HTR-8/SVneo (cell line): Measurements from ENCODE around the gene FDX1.

Experiments used
- DNase-seq: peaks from one replicate; pipeline ENCODE4 v3.0.0; 2011; ENCODE audit warnings: low spot score, mixed read lengths; ENCODE audit not compliant: insufficient read length
- FAIRE-seq: peaks from 2 replicates; lab custom pipeline; 2011; peaks lifted over from hg19 to GRCh38; lab: Jason Lieb, UNC

FDX1 gene

DNA sequence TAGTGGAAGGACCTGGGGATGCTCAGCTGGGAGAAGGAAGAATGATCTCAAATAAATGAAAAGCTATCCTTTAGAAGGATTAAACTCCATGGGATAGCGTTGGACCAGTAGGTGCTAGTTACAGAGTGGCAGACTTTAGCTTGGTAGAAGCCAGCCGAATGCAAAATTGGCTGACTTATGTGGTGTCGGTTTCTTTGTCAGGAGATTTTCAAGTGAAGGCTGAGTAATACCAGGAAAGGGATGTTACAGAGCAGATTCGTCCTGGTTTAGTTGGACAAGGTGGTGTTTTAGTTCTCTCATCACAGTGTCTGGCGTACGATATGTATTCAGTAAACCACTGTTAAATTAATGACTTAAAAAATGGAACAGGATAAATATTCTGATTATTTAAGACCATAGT, 26.0 kb downstream of the FDX1 start:
- no peak for DNase-seq
- FAIRE-seq: no peak

DNA sequence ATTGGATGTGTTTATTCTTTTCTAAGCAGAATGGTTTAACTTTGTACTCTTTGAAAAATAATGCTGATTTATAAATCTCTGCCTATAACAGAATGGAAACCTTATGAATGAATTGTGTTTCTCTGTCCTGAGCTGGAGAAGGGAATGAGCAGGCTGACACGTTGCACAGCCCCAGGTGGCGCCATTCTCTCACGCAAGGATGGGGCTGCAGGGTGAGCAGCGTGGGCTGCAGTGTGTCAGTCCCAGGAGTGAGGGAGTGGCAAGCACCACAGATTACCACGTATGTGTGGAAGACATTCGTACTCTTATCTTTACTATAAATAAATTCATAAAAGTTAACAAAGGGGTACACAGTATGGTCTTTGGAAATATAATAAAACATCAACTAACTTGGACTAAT, 33.4 kb downstream of the FDX1 start:
- FAIRE-seq: peak; percentile 72
- no peak for DNase-seq

DNA sequence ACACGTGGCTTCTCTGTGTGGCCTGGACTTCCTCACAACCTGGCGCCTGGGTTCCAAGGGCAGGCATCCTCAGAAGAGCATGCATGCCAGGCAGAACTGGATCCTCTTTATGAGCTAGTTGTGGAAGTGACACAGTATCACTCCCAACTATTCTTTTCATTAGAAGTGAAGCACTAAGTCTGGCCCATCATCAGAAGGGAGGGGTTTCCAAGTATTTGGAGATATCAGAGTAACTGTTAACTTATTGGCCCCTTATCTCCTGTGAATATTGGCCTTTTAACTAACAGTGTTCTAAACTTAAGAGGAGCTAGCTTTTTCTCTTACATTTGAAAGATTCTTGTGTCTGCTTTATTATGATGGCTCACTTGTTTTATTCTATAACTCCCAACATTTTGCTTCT, 35.5 kb downstream of the FDX1 start:
- no peak for FAIRE-seq
- no peak for DNase-seq

DNA sequence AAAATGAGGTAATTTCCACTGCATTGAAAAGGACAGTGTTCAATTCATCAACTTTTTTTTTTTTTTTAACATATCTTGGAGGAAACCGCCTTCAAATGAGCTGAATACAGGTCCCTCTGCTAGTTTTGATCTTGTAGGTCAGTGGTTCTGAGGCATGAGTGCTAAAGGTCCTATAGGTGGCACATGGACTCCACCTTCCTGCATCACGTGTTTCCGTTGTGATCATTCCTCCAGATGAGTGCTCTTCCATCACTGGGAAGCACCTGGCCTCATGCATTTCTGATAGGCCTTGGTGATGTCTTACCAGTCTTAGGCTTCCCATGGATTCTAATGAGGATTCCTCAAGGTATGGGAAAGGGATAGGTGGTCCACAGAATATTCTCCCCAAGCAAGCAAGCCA, 37.8 kb downstream of the FDX1 start:
- no peak for FAIRE-seq
- no peak for DNase-seq

DNA sequence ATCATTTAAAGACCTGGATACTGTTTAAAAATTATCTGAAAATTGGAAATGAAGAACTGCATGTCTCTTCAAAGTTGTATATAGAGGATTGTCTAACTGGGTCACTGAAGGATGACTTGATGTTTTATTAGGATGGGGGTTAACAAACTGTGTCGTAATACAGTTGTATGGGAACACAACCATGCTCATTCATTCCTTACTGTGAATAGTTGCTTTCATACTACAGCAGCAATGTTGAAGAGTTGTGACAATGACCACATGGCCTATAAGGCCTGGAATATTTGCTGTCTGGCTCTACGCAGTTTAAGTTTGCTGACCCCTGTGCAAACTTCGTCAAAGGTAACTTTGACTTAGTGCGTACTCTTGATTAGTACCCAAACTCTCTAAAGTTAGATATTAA, 38.4 kb downstream of the FDX1 start:
- peak; percentile 26 for FAIRE-seq

DNA sequence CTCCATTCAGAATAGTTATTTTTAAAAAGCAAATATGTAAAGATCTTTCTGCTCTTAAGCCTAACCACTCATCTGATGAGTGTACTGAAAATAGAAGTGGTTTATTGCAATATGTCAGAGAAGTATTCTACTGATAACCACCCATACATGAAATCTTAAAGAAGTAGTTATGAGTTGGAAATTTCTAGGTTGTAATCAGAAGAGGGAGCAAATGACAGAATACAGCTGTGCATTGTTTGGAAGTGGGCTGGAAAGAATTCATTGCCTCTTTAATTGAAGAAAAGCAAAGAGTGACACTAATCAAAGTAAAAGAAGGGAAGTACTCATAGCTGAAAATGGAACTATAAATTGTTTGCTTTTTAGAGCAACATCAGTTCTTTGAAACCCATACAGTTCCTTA, 39.4 kb downstream of the FDX1 start:
- DNase-seq (no peak), FAIRE-seq (no peak)

More for the DNA sequence above, 38.4 kb downstream of the FDX1 start:
- DNase-seq: no peak

DNA sequence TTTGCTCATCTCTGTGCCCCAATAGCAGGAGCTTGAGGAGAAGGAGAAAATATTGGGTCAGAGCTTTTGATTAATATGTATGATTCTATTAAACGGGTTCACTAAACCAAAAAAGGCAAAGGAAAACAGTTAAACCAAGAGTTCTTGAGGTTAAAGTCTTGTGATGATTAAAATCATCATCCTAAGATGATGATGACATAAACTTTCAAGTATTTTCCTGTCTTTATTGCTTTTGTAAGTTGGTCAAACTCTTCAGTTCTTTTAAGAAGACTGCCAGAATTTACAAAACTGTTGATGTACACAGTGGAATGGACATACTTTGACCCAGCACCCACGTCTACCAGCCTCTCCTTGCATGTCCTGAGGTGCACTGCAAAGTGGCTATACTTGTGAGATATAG, 41.0 kb downstream of the FDX1 start:
- no peak for FAIRE-seq

DNA sequence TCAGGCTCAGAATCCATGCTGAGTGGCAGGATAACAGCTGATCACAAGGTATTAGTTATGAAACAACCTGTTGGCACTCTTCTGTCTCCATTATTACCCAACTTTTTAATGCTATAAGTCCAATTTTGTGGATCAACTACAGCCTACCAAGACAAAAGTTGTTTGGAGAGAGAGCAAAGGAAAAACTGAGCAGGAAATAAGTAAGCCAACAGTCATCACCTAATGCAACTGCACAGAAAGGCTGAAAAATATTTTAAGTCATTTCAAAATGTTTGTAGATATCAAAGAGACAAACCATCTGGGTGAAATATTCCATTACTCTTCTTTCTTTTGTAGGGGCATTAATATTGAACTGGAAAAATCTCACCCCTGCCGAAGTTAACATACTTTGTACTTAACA, 41.6 kb downstream of the FDX1 start:
- no peak for FAIRE-seq
- no peak for DNase-seq

More for the DNA sequence above, 41.0 kb downstream of the FDX1 start:
- no peak for DNase-seq

DNA sequence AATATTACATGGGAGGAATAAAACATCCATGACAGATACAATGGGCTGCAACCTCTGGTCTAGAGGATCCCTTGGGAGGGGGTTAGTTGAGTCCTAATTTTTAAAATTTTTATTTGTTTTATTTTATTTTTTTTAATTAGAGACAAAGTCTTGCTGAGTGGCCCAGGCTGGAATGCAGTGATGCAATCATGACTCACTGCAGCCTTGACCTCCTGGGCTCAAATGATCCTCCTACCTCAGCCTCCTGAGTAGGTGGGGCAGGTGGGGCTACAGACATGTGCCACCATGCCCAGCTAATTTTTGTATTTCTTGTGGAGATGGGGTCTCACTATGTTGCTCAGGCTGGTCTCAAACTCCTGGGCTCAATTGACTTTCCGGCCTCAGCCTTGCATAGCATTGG, 43.1 kb downstream of the FDX1 start:
- FAIRE-seq: no peak
- no peak for DNase-seq

DNA sequence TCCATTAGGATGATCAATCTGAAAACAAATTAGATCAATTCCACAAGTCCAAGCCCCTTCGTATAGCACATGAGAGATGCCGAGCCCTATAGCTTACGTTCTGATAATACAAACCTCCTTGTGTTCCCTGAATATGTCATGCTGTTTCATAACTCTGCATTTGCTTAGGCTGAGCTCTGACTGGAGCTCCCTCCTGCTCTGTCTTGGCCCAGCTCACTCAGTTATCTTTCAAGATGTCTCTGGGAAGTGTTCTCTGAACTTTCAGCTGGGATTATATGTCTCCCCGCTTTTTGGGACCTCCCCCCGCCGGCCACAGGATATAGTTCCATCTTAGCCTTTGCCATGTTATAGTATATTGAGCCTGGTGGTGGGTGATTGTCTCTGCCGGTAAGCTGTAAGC, 44.0 kb downstream of the FDX1 start:
- FAIRE-seq: no peak
- no peak for DNase-seq

DNA sequence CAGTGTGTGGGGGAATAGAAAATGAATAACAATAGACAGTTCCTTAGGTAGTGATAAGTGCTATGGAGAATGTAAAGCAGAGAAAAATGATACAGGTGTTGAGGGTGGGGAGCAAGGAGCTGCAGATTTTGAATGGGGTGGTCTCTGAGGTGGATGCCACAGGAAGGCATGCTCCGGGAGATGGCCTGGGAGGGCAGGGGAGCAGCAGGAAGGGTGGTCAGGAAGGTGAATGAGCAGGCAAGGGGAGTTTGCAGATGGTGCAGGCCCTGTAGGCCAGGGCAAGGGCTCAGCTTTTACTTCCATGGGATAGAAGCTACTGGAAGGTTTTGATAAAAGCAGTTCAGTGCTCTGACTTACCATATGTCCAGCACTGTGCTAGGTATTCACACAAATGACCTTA, 44.8 kb downstream of the FDX1 start:
- no peak for FAIRE-seq

DNA sequence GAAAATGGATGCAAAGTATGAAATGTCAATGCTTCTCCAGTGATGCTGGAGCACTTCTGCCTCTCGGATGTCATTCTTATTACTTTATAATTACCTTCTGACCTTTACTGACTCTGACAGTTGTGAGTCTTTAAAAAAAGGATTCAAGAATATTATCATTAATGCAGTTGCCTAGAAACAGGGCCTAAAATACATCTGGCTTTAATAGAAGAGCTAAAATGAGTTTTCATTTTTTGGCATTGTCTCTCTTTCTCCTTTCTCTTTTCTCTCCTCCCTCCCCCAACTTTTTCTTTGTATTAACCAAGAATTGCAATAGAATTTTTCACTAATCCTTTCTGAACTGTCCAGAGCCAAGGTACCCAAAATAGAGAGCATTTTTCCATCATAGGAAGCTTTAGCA, 45.9 kb downstream of the FDX1 start:
- no peak for FAIRE-seq
- DNase-seq: no peak

More for the DNA sequence above, 44.8 kb downstream of the FDX1 start:
- DNase-seq: no peak

DNA sequence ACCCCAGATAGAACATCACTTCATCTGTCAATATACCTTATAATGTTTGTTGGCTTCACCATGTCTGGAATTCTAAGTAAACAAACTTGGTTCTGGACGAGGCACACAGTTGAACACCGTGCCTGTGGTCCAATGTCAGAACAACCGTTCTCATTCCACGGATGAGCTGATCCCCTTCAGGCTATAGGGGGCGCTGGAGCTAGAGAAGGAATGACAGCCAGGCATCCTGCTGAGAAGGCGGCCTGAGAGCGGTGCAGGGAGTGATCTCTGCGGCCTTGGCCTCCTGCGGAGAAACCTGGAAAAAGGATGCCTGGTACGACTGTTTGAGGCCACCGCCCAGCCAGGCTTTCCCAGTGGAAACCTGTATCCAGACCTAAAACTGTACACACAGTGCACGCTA, 48.7 kb downstream of the FDX1 start:
- FAIRE-seq (no peak), DNase-seq (no peak)

DNA sequence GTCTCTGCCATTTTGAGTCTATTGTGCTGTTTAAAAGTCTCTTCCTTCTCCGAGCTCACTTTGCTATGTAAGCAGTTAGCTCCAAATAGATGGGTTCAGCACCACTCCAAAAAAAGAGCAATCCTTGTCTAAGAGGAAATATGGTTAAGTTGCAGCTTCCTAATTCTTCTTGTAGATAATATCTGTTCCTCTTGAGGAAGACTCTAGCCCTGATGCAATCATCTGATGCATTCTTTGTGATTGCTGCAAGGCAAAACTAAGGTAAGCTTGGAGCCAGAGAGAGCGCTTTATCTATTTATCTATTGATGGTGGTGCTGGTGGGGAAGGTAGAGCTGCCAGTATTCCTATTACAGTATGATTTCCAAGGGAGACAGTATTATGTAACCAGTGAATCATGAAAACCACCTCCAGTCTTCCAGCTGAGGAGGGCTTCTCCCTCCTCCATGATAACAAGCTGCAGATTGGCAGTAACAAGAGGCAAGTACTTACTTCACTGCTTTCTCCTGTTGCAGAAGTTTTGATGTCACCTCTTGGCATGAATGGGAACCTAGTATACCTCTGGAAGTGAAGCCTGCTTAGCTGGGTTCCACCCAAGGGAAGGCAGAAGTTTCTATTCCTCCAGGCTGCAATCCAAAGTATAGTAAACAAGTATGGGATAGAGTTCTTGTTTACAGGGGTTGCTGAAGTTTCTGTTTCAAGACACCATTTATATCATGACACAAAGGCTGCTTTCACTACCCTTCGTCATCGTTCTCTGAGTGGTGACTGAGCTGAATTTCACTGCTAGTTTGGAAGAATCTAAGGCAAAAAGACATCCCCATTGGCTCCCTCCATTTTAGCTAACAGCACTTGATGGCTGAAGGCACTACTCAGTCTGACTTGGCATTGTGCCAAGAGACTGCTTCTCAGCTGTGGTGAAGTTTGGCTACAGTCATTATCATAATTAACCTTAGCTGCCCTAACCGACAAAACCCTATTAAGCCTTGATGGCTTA, 49.7 kb downstream of the FDX1 start:
- peak; percentile 31 for FAIRE-seq
- no peak for DNase-seq

DNA sequence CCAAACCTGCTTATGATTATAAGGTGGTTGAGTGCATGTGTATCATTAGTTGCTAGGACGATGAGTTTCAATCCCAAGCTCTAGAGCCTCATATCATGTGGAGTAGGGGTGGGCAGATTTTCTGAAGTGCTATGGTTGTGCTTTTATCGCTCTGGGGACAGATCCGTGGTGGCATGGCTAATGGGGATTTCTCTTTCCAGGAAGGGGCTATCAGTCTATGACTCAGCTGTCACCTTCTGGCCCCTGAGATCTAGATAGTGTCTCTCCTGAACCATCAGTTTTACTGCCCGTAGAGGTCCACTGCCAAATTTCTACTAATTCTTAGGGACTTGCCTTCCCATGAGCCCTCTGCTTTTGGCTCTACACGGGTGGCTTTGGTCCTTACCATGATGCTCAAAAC, 51.8 kb downstream of the FDX1 start:
- FAIRE-seq (no peak), DNase-seq (no peak)

DNA sequence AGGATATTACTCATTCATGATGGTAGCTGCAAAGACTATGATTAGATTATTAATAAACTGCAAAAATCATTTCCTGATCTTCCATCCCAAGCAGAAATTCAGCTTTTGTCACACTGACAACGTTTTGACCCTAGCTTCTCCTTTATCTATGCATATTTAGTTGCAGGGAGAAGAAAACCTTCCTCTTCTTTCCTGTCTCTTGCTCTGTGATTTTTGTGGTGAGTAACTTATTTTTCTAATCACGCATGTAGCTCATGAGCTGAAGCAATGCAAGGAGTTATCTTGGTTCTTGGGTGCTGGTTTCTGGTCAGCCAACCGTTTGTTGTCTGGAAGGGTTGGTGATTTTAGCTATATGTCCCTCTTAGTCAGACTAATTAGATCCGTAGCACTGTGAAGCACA, 56.4 kb downstream of the FDX1 start:
- DNase-seq (no peak), FAIRE-seq (no peak)

DNA sequence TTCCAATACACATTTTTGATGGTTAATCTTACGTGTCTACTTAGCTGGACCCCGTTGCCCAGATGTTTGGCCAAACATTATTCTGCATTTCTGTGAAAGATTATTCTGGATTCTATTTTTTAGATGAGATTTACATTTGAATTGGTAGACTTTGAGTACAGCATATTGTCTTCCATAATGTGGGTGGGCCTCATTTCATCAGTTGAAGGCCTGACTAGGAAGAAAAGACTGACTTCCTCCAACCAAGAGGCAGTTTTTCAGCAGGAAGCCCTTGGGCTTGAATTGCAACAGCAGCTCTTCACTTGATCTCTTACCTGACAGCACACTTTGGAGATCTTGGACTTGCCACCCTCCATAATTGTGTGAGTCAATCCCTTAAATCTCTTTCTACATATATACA, 58.7 kb downstream of the FDX1 start:
- DNase-seq (no peak), FAIRE-seq (no peak)

DNA sequence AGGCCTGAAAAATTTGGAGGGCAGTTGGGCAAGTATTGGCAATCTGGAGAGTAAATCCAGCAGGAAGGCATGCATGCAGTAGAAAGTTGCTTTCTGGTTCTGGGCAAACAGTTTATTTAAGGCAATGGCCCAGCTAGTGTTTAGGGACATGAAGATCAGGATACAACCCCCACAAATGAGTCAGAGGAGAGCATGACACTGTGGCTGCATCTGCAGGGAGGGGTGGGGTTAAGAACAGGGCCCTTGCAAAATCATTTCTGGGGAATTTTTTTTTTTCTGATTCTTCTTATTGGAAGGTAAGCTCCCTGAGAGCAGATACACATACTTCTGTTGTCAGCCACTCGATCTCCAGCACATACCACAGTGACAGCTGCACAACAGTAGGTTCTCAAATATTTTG, 61.1 kb downstream of the FDX1 start:
- FAIRE-seq: no peak
- no peak for DNase-seq

DNA sequence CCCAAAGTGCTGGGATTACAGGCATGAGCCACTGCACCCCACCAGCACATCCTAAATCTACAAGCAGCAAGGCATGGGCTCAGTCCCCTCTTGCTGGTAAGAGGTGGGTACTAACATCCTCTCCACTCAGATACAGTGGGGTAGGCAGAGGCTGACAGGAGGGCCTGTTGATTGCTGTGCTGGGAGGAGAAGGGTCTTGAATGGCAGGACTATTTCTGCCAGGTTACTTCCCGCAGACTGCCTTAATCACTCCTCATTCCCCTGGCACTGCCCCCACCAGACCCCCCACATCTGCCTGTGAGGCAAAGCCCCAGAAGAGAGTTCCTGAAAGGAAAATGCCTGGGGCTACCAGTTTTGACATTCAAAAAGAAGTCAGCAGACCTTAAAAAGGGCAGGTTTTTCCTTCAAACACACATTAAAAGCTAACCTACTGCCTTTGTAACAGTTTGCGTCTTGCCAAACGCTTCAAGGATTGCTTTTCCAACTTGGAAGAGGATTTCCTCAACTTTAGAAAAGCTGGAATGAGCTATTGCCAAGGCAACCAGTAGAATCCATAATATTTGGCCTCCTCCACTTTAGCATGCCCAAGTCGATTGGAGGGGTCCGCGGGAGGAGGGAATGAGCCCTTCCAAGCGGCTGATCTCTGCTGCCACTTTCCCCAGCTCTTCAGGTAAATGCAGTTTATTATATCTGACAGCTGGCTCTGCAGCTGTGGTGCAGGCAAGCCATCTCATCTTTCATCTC, 62.0 kb downstream of the FDX1 start:
- no peak for DNase-seq
- FAIRE-seq: no peak

DNA sequence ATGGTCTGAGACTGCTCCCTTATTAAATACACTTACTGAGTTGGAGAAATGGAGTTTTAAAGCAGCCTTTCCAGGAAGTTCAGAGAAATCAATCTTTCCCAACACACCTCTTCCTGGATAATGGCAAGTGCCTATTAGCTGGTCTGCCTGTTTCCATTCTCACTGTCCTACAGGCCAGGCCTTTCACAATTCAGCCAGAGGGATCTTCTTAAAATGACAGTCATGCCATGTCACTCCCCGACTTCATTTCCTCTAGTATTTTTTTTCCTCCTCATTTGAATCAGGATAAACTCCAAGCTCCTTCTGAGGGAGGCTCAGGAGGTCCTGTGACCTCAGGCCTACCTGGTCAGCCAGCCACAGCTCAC, 62.6 kb downstream of the FDX1 start:
- FAIRE-seq (no peak), DNase-seq (no peak)

DNA sequence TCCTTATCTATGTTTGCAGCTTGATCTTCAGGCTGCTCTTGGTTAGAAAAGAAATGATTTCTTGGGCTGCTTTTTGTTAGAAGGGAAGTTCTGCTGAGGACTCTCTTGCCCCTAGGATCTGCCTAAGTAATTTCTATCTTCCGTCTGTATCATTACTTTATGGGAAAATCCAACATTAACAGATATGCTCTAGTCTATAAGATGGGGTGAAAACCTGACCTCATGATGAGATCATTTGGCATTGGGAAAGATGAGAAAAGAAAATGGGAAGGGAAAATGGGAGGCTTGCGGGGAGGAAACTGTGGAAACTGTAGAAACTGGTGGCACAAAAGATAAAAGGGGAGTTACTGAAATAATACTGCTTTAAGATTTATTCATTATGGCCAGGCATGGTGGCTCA, 63.6 kb downstream of the FDX1 start:
- no peak for FAIRE-seq
- no peak for DNase-seq
